ENCODE results near the gene KCNK10.

- TF ChIP-seq EZH2 (IDR thresholded peaks at IDR 0.05; ENCODE audit: borderline replicate concordance, low read depth, low read length, poor library complexity, severe bottlenecking) (no peak), CTCF (conservative IDR thresholded peaks at IDR 0.05; ENCODE audit: low read depth, low read length) (no peak)
Measured at GRCh38 chr14:88300817-88301216, 22.3 kb downstream of the KCNK10 start.
